Mesenteric fat pad (tissue), 1 donor: ENCODE data around the gene MZF1. TPM values are rescaled to one million over a fixed set of nuclear protein-coding genes. Genes with fewer than 3 reads are reported as not detected.

ENCODE experiments used
- DNase-seq: peaks from one replicate; pipeline ENCODE4 v3.0.0-alpha.2; 2020; ENCODE audit warnings: low spot score
- total RNA-seq: library from RNA; stranded (reverse); fragmentation: NEBNext Ultra II Directional; extraction: Animal tissue kit (Norgen Biotek cat#: 25700); gene quantifications from one replicate; pipeline ENCODE4 v1.2.1, GENCODE V29; 2021
- donor health status: DM: yes; HTN: yes; CAD: no.

The MZF1 gene
- total RNA-seq, 1 donor from 2014 or later = 16.2 TPM

- DNase-seq = no peak
These were observed 16.4 kb downstream of the MZF1 start for GRCh38 chr19:58556622-58557220.

- DNase-seq = no peak
These were observed 17.1 kb downstream of the MZF1 start for GRCh38 chr19:58555920-58556621.

GRCh38 chr19:58555369-58555885 is 17.7 kb downstream of the MZF1 start:
- no peak for DNase-seq

GRCh38 chr19:58554494-58555368 is 18.4 kb downstream of the MZF1 start, which contains the start of gene CHMP2A:
Gene CHMP2A, minus strand, starts transcription at chr19:58555105. Its CDS starts 893 bp downstream, at chr19:58554212.
- peak; percentile 100 for DNase-seq

- no peak for DNase-seq
These were observed 19.2 kb downstream of the MZF1 start for GRCh38 chr19:58553799-58554493.

GRCh38 chr19:58552655-58553054 is 20.5 kb downstream of the MZF1 start:
- DNase-seq = no peak

GRCh38 chr19:58551577-58552471 is 21.3 kb downstream of the MZF1 start:
- DNase-seq = no peak

GRCh38 chr19:58551123-58551497 is 22.0 kb downstream of the MZF1 start:
- DNase-seq = no peak

- no peak for DNase-seq
These were observed 22.6 kb downstream of the MZF1 start for GRCh38 chr19:58550362-58551122.

- DNase-seq = no peak
These were observed 23.3 kb downstream of the MZF1 start for GRCh38 chr19:58549664-58550361.

- no peak for DNase-seq
These were observed 24.1 kb downstream of the MZF1 start for GRCh38 chr19:58548859-58549663.

GRCh38 chr19:58547323-58548312 is 25.5 kb downstream of the MZF1 start:
- DNase-seq = no peak

- no peak for DNase-seq
These were observed 27.1 kb downstream of the MZF1 start for GRCh38 chr19:58546019-58546530.

- DNase-seq = no peak
These were observed 27.7 kb downstream of the MZF1 start for GRCh38 chr19:58545286-58546018.

GRCh38 chr19:58544591-58545285 is 28.4 kb downstream of the MZF1 start:
- DNase-seq = peak; percentile 93
